Stimulated activated naive CD8-positive, alpha-beta T cell treated with anti-CD3 and anti-CD28 coated beads, Interleukin-15, amount 100 ng/mL, for 72 hours (primary cell): ENCODE measurements around the gene OR56B4.
A peak's percentile ranks its signal among the peaks of the same experiment; 100 is the strongest.
"Not testable (repeated sequence)": the region's sequence is repeated elsewhere in the genome, so short reads cannot be mapped to it uniquely, and the experiment has no call there.

Experiments used
- ATAC-seq: fragments of 150-1000 bp; cut with Tn5 transposase; 2 replicates; pipeline ENCODE4 v1.10.0; 2021; ENCODE audit warnings: mild to moderate bottlenecking, moderate library complexity
- DNase-seq, 2 donors: peaks; one replicate each; pipeline ENCODE4 v3.0.0; 2021 to 2022
- H3K27ac Mint-ChIP-seq, 2 donors: one replicate each; pipeline ENCODE4 v1.8.0; 2022; ENCODE audit warnings: mild to moderate bottlenecking in 2 of 2, mixed read lengths in 2 of 2, moderate library complexity in 2 of 2
- H3K27me3 Mint-ChIP-seq: one replicate; pipeline ENCODE4 v1.8.0; 2022; ENCODE audit warnings: mixed read lengths
- H3K4me1 Mint-ChIP-seq: one replicate; pipeline ENCODE4 v1.8.0; 2022; ENCODE audit warnings: mild to moderate bottlenecking, mixed read lengths
- H3K4me3 Mint-ChIP-seq, 2 donors: one replicate each; pipeline ENCODE4 v1.8.0; 2022; ENCODE audit warnings: mild to moderate bottlenecking in 2 of 2, mixed read lengths in 2 of 2, moderate library complexity in 1 of 2
- H3K9me3 Mint-ChIP-seq, 2 donors: one replicate each; pipeline ENCODE4 v1.8.0; 2022; ENCODE audit warnings: mixed read lengths in 2 of 2

OR56B4 gene

GRCh38 chr11:6107384-6107783 is at the start of gene OR56B4:
Gene OR56B4, plus strand, starts transcription at chr11:6107684. Its CDS starts 95 bp downstream, at chr11:6107779.
- not testable (repeated sequence) for ATAC-seq, DNase-seq
- peak within 1 kb of the TSS in 1 of 2 donors; percentile 23 for H3K27ac Mint-ChIP-seq

GRCh38 chr11:6061475-6061874 is 46.0 kb upstream of the OR56B4 start:
- no peaks in the 10 kb centered on the region for H3K4me1 Mint-ChIP-seq
- no peaks in the 10 kb centered on the region for H3K9me3 Mint-ChIP-seq
- peaks cover 24% of the 10 kb centered on the region for H3K27me3 Mint-ChIP-seq
- DNase-seq (no peak), ATAC-seq (no peak)
- H3K27ac Mint-ChIP-seq = no peak overlapping the region
- H3K4me3 Mint-ChIP-seq = no peak overlapping the region

More at GRCh38 chr11:6107384-6107783, at the start of gene OR56B4:
- H3K9me3 Mint-ChIP-seq, H3K4me1 Mint-ChIP-seq, H3K4me3 Mint-ChIP-seq, H3K27me3 Mint-ChIP-seq: not testable (repeated sequence)

GRCh38 chr11:6062691-6063358 is 44.7 kb upstream of the OR56B4 start:
- ATAC-seq = peak; percentile 23
- DNase-seq = no peak
- Mint-ChIP-seq H3K4me1 (no peaks in the 10 kb centered on the region), H3K27ac (no peak overlapping the region), H3K9me3 (no peaks in the 10 kb centered on the region), H3K4me3 (no peak overlapping the region), H3K27me3 (peaks cover 14% of the 10 kb centered on the region)

- Mint-ChIP-seq H3K27me3 (no peaks in the 10 kb centered on the region), H3K27ac (no peak overlapping the region), H3K9me3 (no peaks in the 10 kb centered on the region), H3K4me3 (no peak overlapping the region), H3K4me1 (no peaks in the 10 kb centered on the region)
- ATAC-seq = no peak
- DNase-seq = no peak
These were observed 40.0 kb upstream of the OR56B4 start for GRCh38 chr11:6067502-6067901.

GRCh38 chr11:6076443-6076842 is 31.0 kb upstream of the OR56B4 start:
- H3K9me3 Mint-ChIP-seq = peaks cover 12 to 25% of the 10 kb centered on the region in 2 donors
- H3K27me3 Mint-ChIP-seq = peaks cover 14% of the 10 kb centered on the region
- not testable (repeated sequence) for H3K4me3 Mint-ChIP-seq, H3K27ac Mint-ChIP-seq, ATAC-seq, DNase-seq, H3K4me1 Mint-ChIP-seq

GRCh38 chr11:6077723-6078122 is 29.8 kb upstream of the OR56B4 start:
- ATAC-seq (no peak), DNase-seq (no peak)
- peaks cover 12 to 31% of the 10 kb centered on the region in 2 donors for H3K9me3 Mint-ChIP-seq
- H3K27ac Mint-ChIP-seq = no peak overlapping the region
- no peak overlapping the region for H3K4me3 Mint-ChIP-seq
- H3K27me3 Mint-ChIP-seq = peaks cover 20% of the 10 kb centered on the region
- no peaks in the 10 kb centered on the region for H3K4me1 Mint-ChIP-seq

- ATAC-seq (no peak), DNase-seq (no peak)
- no peak overlapping the region for H3K27ac Mint-ChIP-seq
- peaks cover 16 to 35% of the 10 kb centered on the region in 2 donors for H3K9me3 Mint-ChIP-seq
- no peaks in the 10 kb centered on the region for H3K4me1 Mint-ChIP-seq
- H3K27me3 Mint-ChIP-seq = peaks cover 13% of the 10 kb centered on the region
- no peak overlapping the region for H3K4me3 Mint-ChIP-seq
These were observed 28.0 kb upstream of the OR56B4 start for GRCh38 chr11:6079463-6079862.

- peaks cover 11% of the 10 kb centered on the region for H3K27me3 Mint-ChIP-seq
- peaks cover 5 to 14% of the 10 kb centered on the region in 2 donors for H3K9me3 Mint-ChIP-seq
- no peak overlapping the region for H3K27ac Mint-ChIP-seq
- ATAC-seq = no peak
- no peak overlapping the region for H3K4me3 Mint-ChIP-seq
- DNase-seq = no peak
- H3K4me1 Mint-ChIP-seq = no peaks in the 10 kb centered on the region
These were observed 24.4 kb upstream of the OR56B4 start for GRCh38 chr11:6083129-6083528.

- ATAC-seq (peak; percentile 20), DNase-seq (no peak)
- peaks cover 11% of the 10 kb centered on the region for H3K27me3 Mint-ChIP-seq
- H3K27ac Mint-ChIP-seq = no peak overlapping the region
- H3K4me3 Mint-ChIP-seq = no peak overlapping the region
- no peaks in the 10 kb centered on the region for H3K4me1 Mint-ChIP-seq
- peaks cover 5 to 14% of the 10 kb centered on the region in 2 donors for H3K9me3 Mint-ChIP-seq
These were observed 22.9 kb upstream of the OR56B4 start for GRCh38 chr11:6084587-6084986.

- peaks cover 22% of the 10 kb centered on the region for H3K27me3 Mint-ChIP-seq
- ATAC-seq (no peak), DNase-seq (no peak)
- H3K9me3 Mint-ChIP-seq = peaks cover 0 to 4% of the 10 kb centered on the region in 2 donors
- H3K4me1 Mint-ChIP-seq = no peaks in the 10 kb centered on the region
- no peak overlapping the region for H3K4me3 Mint-ChIP-seq
- H3K27ac Mint-ChIP-seq = no peak overlapping the region
These were observed 13.3 kb upstream of the OR56B4 start for GRCh38 chr11:6094186-6094585.

- Mint-ChIP-seq H3K27ac (no peak overlapping the region), H3K4me1 (no peaks in the 10 kb centered on the region), H3K4me3 (no peak overlapping the region), H3K27me3 (peaks cover 31% of the 10 kb centered on the region), H3K9me3 (peaks cover 0 to 4% of the 10 kb centered on the region in 2 donors)
- DNase-seq (no peak), ATAC-seq (no peak)
These were observed 11.7 kb upstream of the OR56B4 start for GRCh38 chr11:6095798-6096197.

GRCh38 chr11:6096417-6096816 is 11.1 kb upstream of the OR56B4 start:
- peaks cover 0 to 2% of the 10 kb centered on the region in 2 donors for H3K9me3 Mint-ChIP-seq
- ATAC-seq = no peak
- no peak for DNase-seq
- H3K4me3 Mint-ChIP-seq = no peak overlapping the region
- H3K27me3 Mint-ChIP-seq = peaks cover 31% of the 10 kb centered on the region
- no peaks in the 10 kb centered on the region for H3K4me1 Mint-ChIP-seq
- H3K27ac Mint-ChIP-seq = no peak overlapping the region

GRCh38 chr11:6099577-6099976 is 7.9 kb upstream of the OR56B4 start:
- peak; percentile 53 for ATAC-seq
- Mint-ChIP-seq H3K27me3 (peaks cover 18% of the 10 kb centered on the region), H3K27ac (peak overlapping the region in 1 of 2 donors; percentile 10), H3K4me3 (no peak overlapping the region), H3K9me3 (no peaks in the 10 kb centered on the region), H3K4me1 (no peaks in the 10 kb centered on the region)
- no peak for DNase-seq

- H3K27me3 Mint-ChIP-seq = peaks cover 16% of the 10 kb centered on the region
- H3K4me3 Mint-ChIP-seq = no peak overlapping the region
- DNase-seq = no peak
- no peaks in the 10 kb centered on the region for H3K9me3 Mint-ChIP-seq
- H3K4me1 Mint-ChIP-seq = no peaks in the 10 kb centered on the region
- H3K27ac Mint-ChIP-seq = no peak overlapping the region
- ATAC-seq = no peak
These were observed 2.5 kb downstream of the OR56B4 start for GRCh38 chr11:6110011-6110410.

- Mint-ChIP-seq H3K4me3 (no peak overlapping the region), H3K4me1 (no peaks in the 10 kb centered on the region), H3K27me3 (peaks cover 21% of the 10 kb centered on the region), H3K9me3 (peaks cover 1 to 4% of the 10 kb centered on the region in 2 donors), H3K27ac (no peak overlapping the region)
- ATAC-seq = no peak
- no peak for DNase-seq
These were observed 4.2 kb downstream of the OR56B4 start for GRCh38 chr11:6111673-6112072.

- Mint-ChIP-seq H3K27ac (no peak overlapping the region), H3K4me3 (no peak overlapping the region), H3K9me3 (peaks cover 8 to 23% of the 10 kb centered on the region in 2 donors), H3K4me1 (no peaks in the 10 kb centered on the region), H3K27me3 (peaks cover 21% of the 10 kb centered on the region)
- no peak for ATAC-seq
- no peak for DNase-seq
These were observed 9.2 kb downstream of the OR56B4 start for GRCh38 chr11:6116638-6117037.

- ATAC-seq = no peak
- H3K4me1 Mint-ChIP-seq = no peaks in the 10 kb centered on the region
- no peak overlapping the region for H3K4me3 Mint-ChIP-seq
- no peaks in the 10 kb centered on the region for H3K9me3 Mint-ChIP-seq
- DNase-seq = no peak
- H3K27ac Mint-ChIP-seq = no peak overlapping the region
- no peaks in the 10 kb centered on the region for H3K27me3 Mint-ChIP-seq
These were observed 16.8 kb downstream of the OR56B4 start for GRCh38 chr11:6124245-6124644.
